Stimulated activated CD8-positive, alpha-beta memory T cell treated with anti-CD3 and anti-CD28 coated beads, Interleukin-12 subunit alpha, Interleukin-12 subunit beta, amount 100 ng/mL, for 4 hours (primary cell): ENCODE data around the gene S100A6.
"Not testable (repeated sequence)": the region's sequence is repeated elsewhere in the genome, so short reads cannot be mapped to it uniquely, and the experiment has no call there.

Source experiments
- DNase-seq: peaks from one replicate; pipeline ENCODE4 v3.0.0-alpha.2; 2020; ENCODE audit warnings: low read depth

Gene S100A6

DNA sequence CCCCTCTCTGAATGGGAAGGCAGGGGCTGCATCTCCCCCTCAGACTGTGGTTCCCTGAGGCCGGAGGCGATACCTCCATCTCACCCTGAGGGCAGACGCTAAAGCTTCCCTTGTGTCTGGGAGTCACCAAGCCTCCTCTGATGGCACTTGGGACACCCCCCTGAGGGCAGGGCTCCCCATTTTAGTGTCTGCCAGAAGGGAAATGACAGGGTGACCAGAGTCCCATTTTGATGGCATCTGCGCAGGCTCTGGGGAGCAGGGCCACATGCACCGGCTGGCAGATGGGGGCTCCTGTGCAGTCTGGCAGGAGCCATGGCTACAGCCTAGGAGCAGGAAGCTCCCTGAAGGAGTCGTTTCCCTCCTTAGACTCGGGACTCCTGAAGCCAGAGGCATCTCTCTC lies 28.2 kb upstream of the S100A6 start:
- DNase-seq: no peak

GRCh38 chr1:153563483-153563901 lies 27.7 kb upstream of the S100A6 start:
- DNase-seq: no peak

GRCh38 chr1:153562021-153562420 lies 26.2 kb upstream of the S100A6 start:
- DNase-seq: not testable (repeated sequence)

- DNase-seq: no peak
Measured at GRCh38 chr1:153561466-153561985, 25.7 kb upstream of the S100A6 start.

DNA sequence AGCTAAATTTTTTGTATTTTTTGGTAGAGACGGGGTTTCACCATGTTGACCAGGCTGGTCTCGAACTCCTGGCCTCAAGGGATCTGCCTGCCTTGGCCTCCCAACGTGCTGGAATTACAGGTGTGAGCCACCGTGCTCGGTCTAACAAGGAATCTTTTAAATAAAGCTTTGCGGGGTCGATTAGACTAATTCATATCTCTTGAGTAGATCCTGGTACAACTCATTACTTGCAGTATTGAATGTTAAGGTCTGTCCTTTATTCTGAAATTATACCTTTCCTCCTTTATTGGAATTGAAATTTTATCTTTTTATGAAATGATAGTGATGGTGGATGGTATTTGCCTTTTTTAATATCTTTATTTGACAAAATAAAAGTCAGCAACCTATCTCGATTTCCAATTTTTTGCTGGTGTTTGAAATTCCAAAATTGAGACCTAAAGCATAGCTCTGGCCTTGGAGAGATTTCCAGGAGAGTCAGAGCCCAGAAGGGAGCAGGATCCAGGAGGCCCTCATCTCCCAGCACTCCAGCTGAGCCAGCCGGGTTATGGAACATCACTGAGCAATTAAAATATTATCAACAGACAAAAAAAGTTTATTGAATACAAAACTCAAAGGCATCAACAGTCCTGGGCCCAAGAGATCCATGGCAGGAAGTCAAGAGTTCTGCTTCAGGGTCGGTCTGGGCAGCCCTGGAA lies 25.1 kb upstream of the S100A6 start:
- DNase-seq: no peak

GRCh38 chr1:153560241-153560640 lies 24.4 kb upstream of the S100A6 start:
- DNase-seq: no peak

DNA sequence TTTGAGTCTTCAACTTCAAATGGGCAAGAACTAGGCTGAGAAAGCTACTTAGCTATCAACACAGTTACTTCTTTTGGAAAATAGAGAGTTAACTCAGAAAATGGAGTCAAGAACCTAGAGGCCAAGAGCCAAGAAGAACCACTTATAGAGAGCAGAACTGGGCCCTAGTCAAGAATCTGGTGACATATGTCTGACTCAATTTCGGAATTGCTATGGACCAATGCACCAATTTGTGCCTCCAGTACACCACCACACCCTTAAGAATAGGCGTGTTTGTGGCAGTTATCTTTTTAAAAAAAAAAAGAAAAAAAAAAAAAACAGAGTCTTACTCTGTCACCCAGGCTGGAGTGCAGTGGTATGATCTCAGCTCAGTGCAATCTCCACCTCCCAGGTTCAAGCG lies 22.1 kb upstream of the S100A6 start:
- DNase-seq: no peak

DNA sequence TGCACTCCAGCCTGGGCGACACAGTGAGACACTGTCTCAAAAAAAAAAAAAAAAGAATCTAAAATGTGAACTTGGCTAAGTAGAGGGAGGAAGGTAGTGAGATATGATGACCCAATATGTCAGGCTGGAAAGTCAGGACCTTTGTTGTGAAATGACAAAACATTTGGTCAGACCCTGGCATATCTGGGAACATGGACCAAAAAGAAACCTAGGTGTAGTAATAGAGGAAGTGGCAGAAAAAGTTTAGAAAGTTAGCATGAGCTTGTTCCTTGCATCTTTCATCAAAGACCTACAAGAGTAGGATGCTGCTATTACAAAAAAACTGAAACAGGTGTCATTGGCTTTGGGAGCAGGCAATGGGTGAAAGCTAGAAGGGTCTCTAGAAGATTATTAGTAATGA lies 20.6 kb upstream of the S100A6 start:
- no peak for DNase-seq

- DNase-seq: no peak
Measured at GRCh38 chr1:153553830-153554541, 18.2 kb upstream of the S100A6 start.

DNA sequence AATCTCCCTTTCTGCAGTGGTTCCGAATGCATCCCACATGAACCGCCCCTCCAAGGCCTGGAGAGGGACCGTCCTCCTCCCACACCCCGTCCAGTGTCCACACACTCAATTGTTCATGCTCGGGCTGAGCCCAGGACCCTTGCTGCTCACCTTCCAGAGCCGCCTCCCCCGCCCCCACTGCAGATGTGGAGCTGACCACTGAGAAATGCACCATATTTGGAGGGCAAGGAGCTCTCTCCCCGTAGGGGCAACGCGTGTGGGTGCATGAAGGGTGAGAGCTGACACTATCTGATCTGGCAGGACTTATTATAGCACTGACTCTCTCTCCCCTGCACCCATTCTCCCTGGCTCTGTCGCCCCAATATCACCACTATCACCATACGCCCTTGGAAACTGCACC lies 17.3 kb upstream of the S100A6 start:
- no peak for DNase-seq

DNA sequence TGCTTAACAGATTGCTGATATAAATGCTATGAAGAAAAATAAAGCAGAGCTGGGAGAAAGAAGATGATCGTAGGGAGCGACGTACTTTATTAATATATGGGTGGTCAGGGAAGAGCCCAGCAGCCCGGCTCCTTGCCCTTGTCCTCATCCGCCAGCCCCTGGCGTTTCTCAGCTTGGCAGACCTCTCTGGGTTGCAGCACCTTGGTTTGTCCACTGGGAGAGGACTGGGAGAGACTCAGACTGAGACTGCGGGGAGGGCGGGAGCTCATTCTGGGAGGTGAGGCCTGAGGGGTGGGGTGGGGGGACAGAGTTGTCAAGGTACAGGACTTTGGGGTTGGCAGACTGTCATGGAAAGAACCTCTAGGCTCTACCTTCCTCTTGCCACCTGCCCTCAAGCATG lies 16.5 kb upstream of the S100A6 start:
- no peak for DNase-seq

DNA sequence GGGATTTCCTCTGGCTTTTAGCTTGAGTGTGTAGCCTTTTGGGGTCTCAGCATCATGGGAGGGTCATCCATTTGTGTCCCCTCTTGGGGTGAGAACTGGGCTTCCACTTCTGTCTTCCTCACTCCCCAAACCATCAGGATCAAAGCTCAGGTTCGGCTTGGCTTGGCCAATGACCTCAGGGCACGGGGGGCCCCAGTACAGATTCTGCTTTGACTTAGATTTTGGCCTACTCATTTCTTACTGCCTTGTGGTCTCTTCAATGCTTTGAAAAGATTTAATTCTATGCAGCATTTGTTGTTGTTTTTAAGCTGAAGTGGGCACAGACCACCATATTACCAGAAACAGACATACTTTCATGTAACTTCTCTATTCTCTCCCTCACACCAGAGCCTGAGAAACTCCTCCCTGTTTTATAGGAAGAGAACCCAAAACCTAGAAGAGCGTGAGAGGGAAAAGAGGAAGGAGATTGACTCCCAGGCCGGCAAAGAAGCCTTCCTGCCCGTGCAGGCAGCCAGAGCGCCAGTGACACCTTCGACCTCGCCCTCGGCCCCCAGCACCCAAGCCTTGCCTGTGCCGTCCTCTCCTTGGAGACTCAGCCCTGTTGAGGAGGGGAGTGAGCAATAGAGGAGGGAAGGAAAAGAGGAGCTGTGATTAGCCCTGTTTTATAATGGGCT lies 15.2 kb upstream of the S100A6 start:
- no peak for DNase-seq

DNA sequence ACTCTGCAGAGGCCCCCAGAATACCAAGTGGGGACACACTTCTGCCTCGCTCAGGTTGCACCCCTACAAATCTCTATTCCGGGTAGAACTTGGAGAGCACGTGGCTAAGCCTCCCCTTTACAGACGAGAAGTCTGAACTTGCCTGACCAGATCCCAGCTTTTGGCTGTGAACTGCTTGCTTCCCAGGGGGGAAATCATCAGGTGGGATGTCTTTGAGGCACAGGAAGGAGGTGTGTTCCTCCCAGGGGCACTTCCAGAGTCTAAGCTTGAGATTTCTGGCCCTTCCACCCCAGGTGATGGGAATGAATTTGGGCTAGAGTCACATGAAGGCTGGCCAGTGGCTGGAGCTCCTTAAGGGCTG lies 14.6 kb upstream of the S100A6 start:
- no peak for DNase-seq

DNA sequence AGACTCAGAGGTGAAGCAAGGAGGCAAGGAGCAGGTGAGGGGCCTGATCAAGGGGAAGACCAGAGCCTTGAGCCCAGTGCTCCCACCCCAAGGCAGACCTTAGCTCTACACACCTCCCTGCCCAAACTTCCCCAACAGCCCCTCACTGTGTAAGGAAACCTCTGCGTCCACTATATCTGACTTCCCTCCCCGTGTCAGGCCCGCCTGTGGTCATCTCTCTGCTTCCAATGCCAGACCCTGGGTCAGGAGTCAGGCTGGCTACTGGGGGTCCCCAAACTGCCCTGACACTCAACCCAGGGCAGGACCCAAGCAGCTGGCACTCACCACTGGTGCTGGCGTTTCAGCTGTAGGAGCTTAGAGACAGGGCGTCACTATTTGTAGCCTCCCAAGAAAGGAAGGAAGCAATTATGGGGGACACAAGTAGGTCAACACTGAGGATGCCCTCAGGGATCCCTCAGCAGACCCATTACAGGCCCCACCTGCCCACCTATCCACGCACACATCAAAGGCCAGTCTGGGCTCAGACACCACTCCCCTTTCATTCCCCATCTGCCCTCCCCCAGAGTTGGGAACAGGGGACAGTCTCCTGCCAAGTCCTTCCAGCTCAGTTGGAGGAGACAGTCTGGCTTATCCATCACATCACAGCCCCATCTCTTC lies 14.1 kb upstream of the S100A6 start:
- DNase-seq: no peak

- DNase-seq: no peak
Measured at GRCh38 chr1:153548722-153549688, 13.2 kb upstream of the S100A6 start, which contains the start of gene S100A3. TSS of gene S100A3 (minus strand) at chr1:153549258. CDS start at chr1:153548485, 773 bp downstream.

- no peak for DNase-seq
Measured at GRCh38 chr1:153547560-153548551, 12.1 kb upstream of the S100A6 start.

DNA sequence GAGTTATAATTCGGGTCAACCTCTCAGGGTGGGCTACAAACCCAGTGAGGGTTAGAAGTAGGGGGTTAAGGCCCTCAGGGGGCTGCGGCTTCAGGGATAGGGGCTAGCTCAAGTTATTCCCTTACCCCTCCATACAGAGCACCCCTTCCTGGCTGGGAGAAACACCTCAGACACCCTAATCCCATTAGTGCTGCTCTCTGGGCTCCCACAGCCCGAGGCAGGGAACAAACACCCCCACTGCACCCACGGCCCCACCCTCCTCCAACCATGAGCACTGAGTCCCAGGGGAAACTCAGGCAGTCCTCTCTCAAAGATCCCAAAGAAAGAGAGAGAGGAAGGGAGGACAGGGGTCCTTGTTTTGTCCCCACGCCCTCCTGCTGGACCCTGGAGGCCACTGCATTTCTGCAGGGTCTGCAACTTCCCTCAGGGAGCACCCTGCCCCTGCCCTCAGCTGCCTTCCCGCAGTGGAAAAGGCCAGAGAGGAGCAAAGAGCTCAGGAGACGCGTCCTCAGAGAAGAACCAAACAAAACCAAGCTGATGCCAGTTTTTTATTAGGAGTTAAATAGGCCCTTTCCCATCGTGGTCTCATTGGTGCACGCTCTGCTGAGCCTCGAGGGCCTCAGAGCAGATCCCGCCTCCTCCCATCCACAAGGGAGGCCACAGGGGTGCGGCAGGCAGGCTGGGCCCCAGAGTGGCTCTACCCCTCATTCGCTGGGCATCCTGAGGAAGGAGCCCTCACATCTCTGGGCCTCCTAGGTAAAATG lies 11.2 kb upstream of the S100A6 start:
- DNase-seq: no peak

GRCh38 chr1:153546371-153546770 lies 10.6 kb upstream of the S100A6 start:
- no peak for DNase-seq
